Astrocyte (in vitro differentiated cells and primary cell): ENCODE data around the gene RNF166.

ENCODE experiments used
- EZH2 ChIP-seq: IDR thresholded peaks from 2 replicates; pipeline ENCODE4 v1.6.1; 2012; ENCODE audit warnings: mild to moderate bottlenecking, low read length, inconsistent platforms; ENCODE audit not compliant: insufficient read depth
- TF ChIP-seq, protein P1 (sequence below): IDR thresholded peaks from 2 replicates; pipeline ENCODE4 v1.5.1; 2011; ENCODE audit warnings: low read depth, mild to moderate bottlenecking, inconsistent platforms, low read length, moderate library complexity; ENCODE audit not compliant: insufficient read depth

DNA sequence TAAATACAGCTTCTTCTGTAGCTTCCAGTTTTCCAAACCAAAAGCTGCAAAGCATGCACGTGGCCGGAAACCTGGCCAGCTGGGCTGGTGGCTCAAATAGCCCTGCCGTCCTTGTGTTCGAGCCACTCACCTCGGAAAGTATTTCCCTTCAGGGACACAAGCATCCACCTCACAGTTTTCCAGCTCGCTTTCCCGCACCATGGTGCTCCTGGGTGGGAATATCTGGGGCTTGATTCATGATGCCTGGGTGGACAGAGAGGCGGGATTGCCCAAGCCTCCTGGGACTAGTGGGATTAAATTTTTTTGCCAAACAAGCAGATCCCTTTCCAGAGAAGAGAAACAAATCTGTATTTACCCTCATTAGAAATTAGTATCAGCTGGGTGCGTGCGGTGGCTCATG lies 36.2 kb downstream of the RNF166 start:
- no peak for TF ChIP-seq EZH2
- TF ChIP-seq, protein P1, sequence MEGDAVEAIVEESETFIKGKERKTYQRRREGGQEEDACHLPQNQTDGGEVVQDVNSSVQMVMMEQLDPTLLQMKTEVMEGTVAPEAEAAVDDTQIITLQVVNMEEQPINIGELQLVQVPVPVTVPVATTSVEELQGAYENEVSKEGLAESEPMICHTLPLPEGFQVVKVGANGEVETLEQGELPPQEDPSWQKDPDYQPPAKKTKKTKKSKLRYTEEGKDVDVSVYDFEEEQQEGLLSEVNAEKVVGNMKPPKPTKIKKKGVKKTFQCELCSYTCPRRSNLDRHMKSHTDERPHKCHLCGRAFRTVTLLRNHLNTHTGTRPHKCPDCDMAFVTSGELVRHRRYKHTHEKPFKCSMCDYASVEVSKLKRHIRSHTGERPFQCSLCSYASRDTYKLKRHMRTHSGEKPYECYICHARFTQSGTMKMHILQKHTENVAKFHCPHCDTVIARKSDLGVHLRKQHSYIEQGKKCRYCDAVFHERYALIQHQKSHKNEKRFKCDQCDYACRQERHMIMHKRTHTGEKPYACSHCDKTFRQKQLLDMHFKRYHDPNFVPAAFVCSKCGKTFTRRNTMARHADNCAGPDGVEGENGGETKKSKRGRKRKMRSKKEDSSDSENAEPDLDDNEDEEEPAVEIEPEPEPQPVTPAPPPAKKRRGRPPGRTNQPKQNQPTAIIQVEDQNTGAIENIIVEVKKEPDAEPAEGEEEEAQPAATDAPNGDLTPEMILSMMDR = no peak
